ENCODE results near the gene C1QTNF4. TPM values are rescaled to one million over a fixed set of nuclear protein-coding genes. Genes with fewer than 3 reads are reported as not detected.

The C1QTNF4 gene
- total and polyA plus RNA-seq, 9 of the 15 experiments (the other 6 are each of a cell fraction or from before 2014, with no cell fraction given): not detected

- no peak for TF ChIP-seq CUX1 (CRISPR knock-in tag; IDR thresholded peaks at IDR 0.05)
- peak; percentile 59 for TF ChIP-seq AFF4 (CRISPR knock-in tag; IDR thresholded peaks at IDR 0.05)
- peak; percentile 63; the same call in 1 of the 2 replicates for TF ChIP-seq SIN3B (IDR thresholded peaks at IDR 0.05; ENCODE audit: low read depth)
- TF ChIP-seq SAFB (IDR thresholded peaks at IDR 0.05; ENCODE audit: borderline replicate concordance, low read depth, low read length): no peak
- TF ChIP-seq SREBF2 (CRISPR knock-in tag; IDR thresholded peaks at IDR 0.05): no peak
- TF ChIP-seq EGR1 (conservative IDR thresholded peaks at IDR 0.05): 0 out of 2 replicates have a peak, but pooled peaks have one; percentile 29
- TF ChIP-seq CTCFL (IDR thresholded peaks at IDR 0.05; ENCODE audit: borderline replicate concordance, insufficient read depth, low read depth, low read length, poor library complexity, severe bottlenecking): peak; percentile 98
- TF ChIP-seq TAL1 (IDR thresholded peaks at IDR 0.05): no peak
- peak; percentile 62; the same call in 1 of the 2 replicates for TF ChIP-seq EP300 (IDR thresholded peaks at IDR 0.05; ENCODE audit: low read length)
- no peak; the same call in 1 of the 2 replicates for TF ChIP-seq CLOCK (CRISPR knock-in tag; IDR thresholded peaks at IDR 0.05; ENCODE audit: borderline replicate concordance)
These were observed 48.1 kb upstream of the C1QTNF4 start, which contains the start of gene MTCH2 (continued) for GRCh38 chr11:47642099-47642855.

All from K562 (cell line).